KBM-7 (cell line): ENCODE data around the gene EIPR1.

Experiments
- DNase-seq: peaks from one replicate; pipeline ENCODE4 v3.0.0-alpha.2; 2015
- in situ Hi-C: fragments of 300-500 bp; cut with MboI; formaldehyde crosslinking; loops from 2 replicates; pipeline ENCODE4 v1.14.3; 2020; ENCODE audit warnings: low sequenced_read_pairs, low pct_unique_long_range_greater_than_20kb, mixed read lengths

Gene EIPR1

GRCh38 chr2:3405307-3405706 lies 27.7 kb upstream of the EIPR1 start:
- in situ Hi-C loops, result no loop called here
- no peak for DNase-seq

- in situ Hi-C loops, result no loop called here
- no peak for DNase-seq
Observed at GRCh38 chr2:3404349-3404894, 26.8 kb upstream of the EIPR1 start.

- DNase-seq, result no peak
- in situ Hi-C loops, result no loop called here
Observed at GRCh38 chr2:3403587-3404334, 26.1 kb upstream of the EIPR1 start.

GRCh38 chr2:3399829-3400228 lies 22.2 kb upstream of the EIPR1 start:
- in situ Hi-C loops, result no loop called here
- no peak for DNase-seq

GRCh38 chr2:3399381-3399780 lies 21.8 kb upstream of the EIPR1 start:
- DNase-seq, result no peak
- in situ Hi-C loops, result no loop called here

GRCh38 chr2:3398857-3399256 lies 21.2 kb upstream of the EIPR1 start:
- in situ Hi-C loops, result no loop called here

GRCh38 chr2:3396920-3397559 lies 19.4 kb upstream of the EIPR1 start:
- DNase-seq, result no peak
- in situ Hi-C loops, result no loop called here

More at GRCh38 chr2:3398857-3399256, 21.2 kb upstream of the EIPR1 start:
- DNase-seq, result no peak

- in situ Hi-C loops, result no loop called here
- DNase-seq, result no peak
Observed at GRCh38 chr2:3392216-3392615, 14.6 kb upstream of the EIPR1 start.

- in situ Hi-C loops, result no loop called here
- no peak for DNase-seq
Observed at GRCh38 chr2:3390041-3390440, 12.4 kb upstream of the EIPR1 start.

- no peak for DNase-seq
- in situ Hi-C loops, result no loop called here
Observed at GRCh38 chr2:3389193-3389592, 11.6 kb upstream of the EIPR1 start.

GRCh38 chr2:3388412-3388738 lies 10.8 kb upstream of the EIPR1 start:
- no peak for DNase-seq
- in situ Hi-C loops, result no loop called here

GRCh38 chr2:3387644-3388411 lies 10.2 kb upstream of the EIPR1 start:
- in situ Hi-C loops, result no loop called here
- no peak for DNase-seq

GRCh38 chr2:3387011-3387410 lies 9.4 kb upstream of the EIPR1 start:
- DNase-seq, result no peak
- in situ Hi-C loops, result no loop called here

- no peak for DNase-seq
- in situ Hi-C loops, result no loop called here
Observed at GRCh38 chr2:3386448-3386958, 8.9 kb upstream of the EIPR1 start.

- DNase-seq, result peak; percentile 94
- in situ Hi-C loops, result no loop called here
Observed at GRCh38 chr2:3379647-3380534, 2.3 kb upstream of the EIPR1 start, which contains the start of gene TRAPPC12. Gene TRAPPC12 (plus strand): TSS chr2:3379694. CDS start chr2:3387624, 7,930 bp downstream.

GRCh38 chr2:3379339-3379646 lies 1.7 kb upstream of the EIPR1 start:
- DNase-seq, result no peak
- in situ Hi-C loops, result no loop called here

- in situ Hi-C loops, result no loop called here
- no peak for DNase-seq
Observed at GRCh38 chr2:3377279-3377611, 373 bp downstream of the EIPR1 start.

- in situ Hi-C loops, result no loop called here
- DNase-seq, result no peak
Observed at GRCh38 chr2:3376821-3377220, 797 bp downstream of the EIPR1 start.
